ENCODE results near the gene TMEM81. TPM values are rescaled to one million over a fixed set of nuclear protein-coding genes. Genes with fewer than 3 reads are reported as not detected.

Gene TMEM81
- total and polyA plus RNA-seq, 10 of the 15 experiments (the other 5 are each of a cell fraction or from before 2014, with no cell fraction given), result 0.62 to 2.2 (median 1.1) TPM

DNA sequence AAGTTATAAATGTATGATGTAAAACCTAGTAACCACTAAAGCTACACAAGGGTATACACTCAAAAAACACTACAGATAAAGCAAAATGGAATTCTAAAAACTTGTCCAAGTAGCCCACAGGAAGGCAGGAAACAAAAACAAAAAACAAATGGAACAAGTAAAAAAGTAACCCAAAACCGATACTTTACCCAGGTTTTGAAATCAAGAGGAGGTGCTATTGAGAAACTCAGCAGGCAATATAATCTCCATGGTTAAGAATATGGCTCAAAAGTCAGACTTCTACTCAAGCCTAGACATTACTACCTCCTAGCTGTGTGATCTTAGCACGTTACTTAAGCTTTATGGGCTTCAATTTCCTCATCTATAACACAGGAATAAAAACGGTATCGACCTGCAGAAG, 24.2 kb upstream of the TMEM81 start (continued):
- TF ChIP-seq SPI1 (IDR thresholded peaks at IDR 0.05; ENCODE audit: borderline replicate concordance, insufficient read depth, low read depth, low read length) (no peak), PAX8 (IDR thresholded peaks at IDR 0.05) (no peak), EP300 (IDR thresholded peaks at IDR 0.05; ENCODE audit: borderline replicate concordance in 1 of 2, control insufficient read depth in 1 of 2, low read depth in 2 of 2, low read length in 2 of 2) (no peak), CREM (IDR thresholded peaks at IDR 0.05; ENCODE audit: low read depth) (no peak), BCL11A (IDR thresholded peaks at IDR 0.05; ENCODE audit: low read depth, low read length) (no peak), ESRRA (IDR thresholded peaks at IDR 0.05; ENCODE audit: low read length) (no peak), CHD4 (IDR thresholded peaks at IDR 0.05) (no peak), IRF4 (IDR thresholded peaks at IDR 0.05; ENCODE audit: low read depth, low read length) (no peak), LARP7 (IDR thresholded peaks at IDR 0.05) (no peak), WRNIP1 (IDR thresholded peaks at IDR 0.05; ENCODE audit: borderline replicate concordance, low read depth, low read length) (no peak), HDAC2 (IDR thresholded peaks at IDR 0.05) (no peak), DPF2 (IDR thresholded peaks at IDR 0.05) (no peak)
- TF ChIP-seq, protein P1, sequence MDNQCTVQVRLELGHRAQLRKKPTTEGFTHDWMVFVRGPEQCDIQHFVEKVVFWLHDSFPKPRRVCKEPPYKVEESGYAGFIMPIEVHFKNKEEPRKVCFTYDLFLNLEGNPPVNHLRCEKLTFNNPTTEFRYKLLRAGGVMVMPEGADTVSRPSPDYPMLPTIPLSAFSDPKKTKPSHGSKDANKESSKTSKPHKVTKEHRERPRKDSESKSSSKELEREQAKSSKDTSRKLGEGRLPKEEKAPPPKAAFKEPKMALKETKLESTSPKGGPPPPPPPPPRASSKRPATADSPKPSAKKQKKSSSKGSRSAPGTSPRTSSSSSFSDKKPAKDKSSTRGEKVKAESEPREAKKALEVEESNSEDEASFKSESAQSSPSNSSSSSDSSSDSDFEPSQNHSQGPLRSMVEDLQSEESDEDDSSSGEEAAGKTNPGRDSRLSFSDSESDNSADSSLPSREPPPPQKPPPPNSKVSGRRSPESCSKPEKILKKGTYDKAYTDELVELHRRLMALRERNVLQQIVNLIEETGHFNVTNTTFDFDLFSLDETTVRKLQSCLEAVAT (IDR thresholded peaks at IDR 0.05), result no peak
- TF ChIP-seq, protein P2, sequence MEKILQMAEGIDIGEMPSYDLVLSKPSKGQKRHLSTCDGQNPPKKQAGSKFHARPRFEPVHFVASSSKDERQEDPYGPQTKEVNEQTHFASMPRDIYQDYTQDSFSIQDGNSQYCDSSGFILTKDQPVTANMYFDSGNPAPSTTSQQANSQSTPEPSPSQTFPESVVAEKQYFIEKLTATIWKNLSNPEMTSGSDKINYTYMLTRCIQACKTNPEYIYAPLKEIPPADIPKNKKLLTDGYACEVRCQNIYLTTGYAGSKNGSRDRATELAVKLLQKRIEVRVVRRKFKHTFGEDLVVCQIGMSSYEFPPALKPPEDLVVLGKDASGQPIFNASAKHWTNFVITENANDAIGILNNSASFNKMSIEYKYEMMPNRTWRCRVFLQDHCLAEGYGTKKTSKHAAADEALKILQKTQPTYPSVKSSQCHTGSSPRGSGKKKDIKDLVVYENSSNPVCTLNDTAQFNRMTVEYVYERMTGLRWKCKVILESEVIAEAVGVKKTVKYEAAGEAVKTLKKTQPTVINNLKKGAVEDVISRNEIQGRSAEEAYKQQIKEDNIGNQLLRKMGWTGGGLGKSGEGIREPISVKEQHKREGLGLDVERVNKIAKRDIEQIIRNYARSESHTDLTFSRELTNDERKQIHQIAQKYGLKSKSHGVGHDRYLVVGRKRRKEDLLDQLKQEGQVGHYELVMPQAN (conservative IDR thresholded peaks at IDR 0.05), result no peak

All from GM12878 (cell line).